ENCODE data around the gene CENPU.

DNA sequence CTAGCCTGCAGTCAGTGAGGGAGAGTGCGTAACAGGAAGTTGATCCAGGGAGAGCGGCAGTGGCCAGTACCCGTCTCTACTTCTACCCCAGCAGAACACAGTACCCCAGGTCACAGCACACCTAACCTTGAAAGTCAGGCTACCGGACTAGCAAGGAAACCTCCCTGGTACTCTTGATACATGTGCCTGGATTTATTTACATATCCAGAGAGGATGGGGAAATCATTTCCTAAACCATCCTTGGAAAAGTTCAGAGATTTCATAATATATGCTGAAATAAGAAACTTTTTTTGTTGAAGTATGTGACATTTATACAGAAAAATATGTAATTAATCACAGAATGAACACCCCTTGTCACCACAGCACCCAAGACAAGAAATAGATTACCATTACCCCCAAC lies 59.9 kb downstream of the CENPU start:
- no peak for TF ChIP-seq EP300 (IDR thresholded peaks at IDR 0.05)
- TF ChIP-seq, protein P1, sequence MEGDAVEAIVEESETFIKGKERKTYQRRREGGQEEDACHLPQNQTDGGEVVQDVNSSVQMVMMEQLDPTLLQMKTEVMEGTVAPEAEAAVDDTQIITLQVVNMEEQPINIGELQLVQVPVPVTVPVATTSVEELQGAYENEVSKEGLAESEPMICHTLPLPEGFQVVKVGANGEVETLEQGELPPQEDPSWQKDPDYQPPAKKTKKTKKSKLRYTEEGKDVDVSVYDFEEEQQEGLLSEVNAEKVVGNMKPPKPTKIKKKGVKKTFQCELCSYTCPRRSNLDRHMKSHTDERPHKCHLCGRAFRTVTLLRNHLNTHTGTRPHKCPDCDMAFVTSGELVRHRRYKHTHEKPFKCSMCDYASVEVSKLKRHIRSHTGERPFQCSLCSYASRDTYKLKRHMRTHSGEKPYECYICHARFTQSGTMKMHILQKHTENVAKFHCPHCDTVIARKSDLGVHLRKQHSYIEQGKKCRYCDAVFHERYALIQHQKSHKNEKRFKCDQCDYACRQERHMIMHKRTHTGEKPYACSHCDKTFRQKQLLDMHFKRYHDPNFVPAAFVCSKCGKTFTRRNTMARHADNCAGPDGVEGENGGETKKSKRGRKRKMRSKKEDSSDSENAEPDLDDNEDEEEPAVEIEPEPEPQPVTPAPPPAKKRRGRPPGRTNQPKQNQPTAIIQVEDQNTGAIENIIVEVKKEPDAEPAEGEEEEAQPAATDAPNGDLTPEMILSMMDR (IDR thresholded peaks at IDR 0.05): no peak
